ENCODE data around the gene CLSTN2.

The CLSTN2 gene

DNA sequence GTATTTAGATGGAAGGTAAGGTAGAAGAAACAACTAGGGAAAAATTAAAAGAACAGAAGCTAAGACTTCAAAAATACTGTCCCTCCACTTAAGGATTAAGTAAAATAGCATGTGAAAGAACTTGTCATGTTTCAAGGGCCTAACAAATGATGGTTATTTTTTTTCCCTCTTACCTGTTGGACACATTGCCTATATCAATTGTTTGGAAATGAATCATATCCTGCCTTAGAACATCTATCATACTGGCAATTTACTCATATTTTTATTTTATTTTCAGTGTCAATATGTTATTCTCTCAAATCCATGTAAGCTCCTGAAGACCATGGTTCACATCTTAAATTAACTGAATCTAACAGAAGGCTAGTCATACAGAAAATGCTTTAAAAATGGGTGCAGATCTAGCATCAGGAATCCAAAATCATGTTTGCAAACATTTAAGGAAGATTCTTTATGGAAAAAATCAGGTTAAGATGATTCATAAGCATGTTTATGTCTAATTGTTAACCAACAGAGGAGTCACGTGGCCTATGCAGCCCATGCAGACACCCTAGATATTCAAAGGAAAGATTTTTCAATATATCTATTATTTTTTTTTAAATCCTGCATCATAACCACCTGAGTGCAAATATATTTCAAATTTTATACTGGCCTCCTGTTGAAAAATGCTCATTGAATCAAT, 607.1 kb downstream of the CLSTN2 start:
- H3K27me3 Mint-ChIP-seq (ENCODE audit: low read depth): peaks cover 3% of the 10 kb centered on the region
- H3K4me3 Mint-ChIP-seq: no peak overlapping the region
- no peak overlapping the region for H3K27ac Mint-ChIP-seq
- TF ChIP-seq, protein P1, sequence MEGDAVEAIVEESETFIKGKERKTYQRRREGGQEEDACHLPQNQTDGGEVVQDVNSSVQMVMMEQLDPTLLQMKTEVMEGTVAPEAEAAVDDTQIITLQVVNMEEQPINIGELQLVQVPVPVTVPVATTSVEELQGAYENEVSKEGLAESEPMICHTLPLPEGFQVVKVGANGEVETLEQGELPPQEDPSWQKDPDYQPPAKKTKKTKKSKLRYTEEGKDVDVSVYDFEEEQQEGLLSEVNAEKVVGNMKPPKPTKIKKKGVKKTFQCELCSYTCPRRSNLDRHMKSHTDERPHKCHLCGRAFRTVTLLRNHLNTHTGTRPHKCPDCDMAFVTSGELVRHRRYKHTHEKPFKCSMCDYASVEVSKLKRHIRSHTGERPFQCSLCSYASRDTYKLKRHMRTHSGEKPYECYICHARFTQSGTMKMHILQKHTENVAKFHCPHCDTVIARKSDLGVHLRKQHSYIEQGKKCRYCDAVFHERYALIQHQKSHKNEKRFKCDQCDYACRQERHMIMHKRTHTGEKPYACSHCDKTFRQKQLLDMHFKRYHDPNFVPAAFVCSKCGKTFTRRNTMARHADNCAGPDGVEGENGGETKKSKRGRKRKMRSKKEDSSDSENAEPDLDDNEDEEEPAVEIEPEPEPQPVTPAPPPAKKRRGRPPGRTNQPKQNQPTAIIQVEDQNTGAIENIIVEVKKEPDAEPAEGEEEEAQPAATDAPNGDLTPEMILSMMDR (IDR thresholded peaks at IDR 0.05; ENCODE audit: unreplicated experiment in 3 of 3): no peak
- no peaks in the 10 kb centered on the region for H3K36me3 Mint-ChIP-seq (ENCODE audit: low read depth)
- no peaks in the 10 kb centered on the region for H3K9me3 Mint-ChIP-seq
- no peaks in the 10 kb centered on the region for H3K4me1 Mint-ChIP-seq

DNA sequence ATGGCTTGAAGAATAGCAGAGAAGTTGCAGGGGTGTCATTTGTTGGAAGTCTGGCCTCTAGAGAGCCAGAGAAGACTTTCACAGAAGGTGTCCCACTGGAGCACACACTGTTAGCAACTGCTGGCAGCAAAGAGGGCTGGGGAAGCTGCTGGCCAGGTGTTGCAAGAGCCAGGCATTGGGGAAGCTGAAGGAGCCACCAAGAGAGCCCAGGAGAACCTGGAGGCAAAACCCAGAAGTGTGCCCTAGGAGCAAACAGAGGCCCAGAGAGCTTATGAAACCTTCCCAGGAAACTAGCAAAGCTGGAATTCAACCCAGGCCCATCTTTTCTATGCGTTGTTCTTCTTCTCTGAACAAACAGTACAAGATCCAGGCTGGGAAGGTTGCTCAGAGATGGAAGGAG, 610.2 kb downstream of the CLSTN2 start:
- Mint-ChIP-seq H3K36me3 (ENCODE audit: low read depth) (no peaks in the 10 kb centered on the region), H3K27me3 (ENCODE audit: low read depth) (peaks cover 3% of the 10 kb centered on the region), H3K27ac (no peak overlapping the region), H3K9me3 (no peaks in the 10 kb centered on the region), H3K4me3 (no peak overlapping the region), H3K4me1 (no peaks in the 10 kb centered on the region)
- TF ChIP-seq, protein P1 (IDR thresholded peaks at IDR 0.05; ENCODE audit: unreplicated experiment in 3 of 3): no peak

DNA sequence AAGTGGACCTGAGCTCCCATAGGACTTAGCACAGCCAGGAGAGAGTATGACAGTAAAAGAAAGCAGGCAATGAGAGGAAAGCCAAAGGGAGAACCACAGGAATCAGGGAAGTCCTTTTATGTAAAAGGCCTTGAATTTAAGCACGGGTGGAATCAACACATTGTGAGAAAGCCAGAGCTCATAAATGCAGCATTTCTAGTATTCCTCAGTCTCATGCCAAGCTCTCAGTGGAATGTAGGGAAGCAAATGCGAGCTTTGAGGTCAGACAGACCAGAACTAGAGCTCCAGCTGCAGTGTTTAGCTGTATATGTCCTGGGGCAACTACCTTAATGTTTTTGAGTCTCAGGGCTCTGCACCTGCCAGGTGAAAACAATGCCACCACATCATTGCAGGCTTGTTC, 610.8 kb downstream of the CLSTN2 start:
- Mint-ChIP-seq H3K9me3 (no peaks in the 10 kb centered on the region), H3K27me3 (ENCODE audit: low read depth) (peaks cover 3% of the 10 kb centered on the region), H3K4me1 (no peaks in the 10 kb centered on the region), H3K36me3 (ENCODE audit: low read depth) (no peaks in the 10 kb centered on the region), H3K27ac (no peak overlapping the region), H3K4me3 (no peak overlapping the region)
- TF ChIP-seq, protein P1 (IDR thresholded peaks at IDR 0.05; ENCODE audit: unreplicated experiment in 3 of 3): no peak

DNA sequence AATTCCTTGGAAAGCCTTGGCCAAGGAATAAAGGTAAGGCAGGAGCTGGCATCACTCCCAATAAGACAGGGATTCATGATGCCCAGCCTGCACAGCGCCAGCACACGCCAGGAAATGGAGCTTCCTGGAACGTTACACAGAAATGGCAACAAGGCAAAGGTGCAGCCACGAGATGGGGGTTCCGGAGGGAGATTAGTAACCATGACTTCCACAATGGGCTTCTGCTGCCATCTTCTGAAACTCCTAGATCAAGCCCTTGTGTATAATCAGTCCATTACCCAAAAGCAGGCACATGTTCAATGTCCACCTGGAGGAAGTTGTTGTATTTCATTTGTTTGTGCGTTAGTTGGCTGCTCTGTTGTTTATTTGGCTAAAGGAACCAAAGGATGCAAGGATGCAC, 611.7 kb downstream of the CLSTN2 start:
- TF ChIP-seq, protein P1 (IDR thresholded peaks at IDR 0.05; ENCODE audit: unreplicated experiment in 3 of 3): no peak
- Mint-ChIP-seq H3K4me1 (no peaks in the 10 kb centered on the region), H3K36me3 (ENCODE audit: low read depth) (no peaks in the 10 kb centered on the region), H3K27me3 (ENCODE audit: low read depth) (peaks cover 3% of the 10 kb centered on the region), H3K27ac (no peak overlapping the region), H3K9me3 (no peaks in the 10 kb centered on the region), H3K4me3 (no peak overlapping the region)

DNA sequence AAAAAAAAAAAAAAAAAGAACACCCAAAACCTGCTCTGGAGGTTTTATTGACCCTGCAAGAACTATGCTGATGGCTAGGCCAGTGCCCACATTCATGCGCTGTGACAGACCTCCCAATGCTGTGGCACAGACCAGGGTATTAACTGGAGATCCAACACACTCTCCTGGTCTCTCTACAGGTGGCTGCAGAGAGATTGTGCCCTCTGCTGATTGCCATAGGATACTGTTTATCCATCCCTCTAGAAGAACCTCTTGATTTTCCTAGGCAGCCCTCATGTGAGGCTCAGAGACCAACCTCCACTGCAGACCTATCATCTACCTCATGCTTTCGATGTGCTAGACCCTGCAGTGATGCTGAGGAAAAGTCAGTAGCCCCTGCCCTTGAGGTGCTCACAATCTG, 617.4 kb downstream of the CLSTN2 start:
- H3K27me3 Mint-ChIP-seq (ENCODE audit: low read depth): peaks cover 7% of the 10 kb centered on the region
- no peak overlapping the region for H3K4me3 Mint-ChIP-seq
- no peaks in the 10 kb centered on the region for H3K36me3 Mint-ChIP-seq (ENCODE audit: low read depth)
- no peak overlapping the region for H3K27ac Mint-ChIP-seq
- TF ChIP-seq, protein P1 (IDR thresholded peaks at IDR 0.05; ENCODE audit: unreplicated experiment in 3 of 3): no peak
- H3K9me3 Mint-ChIP-seq: no peaks in the 10 kb centered on the region
- H3K4me1 Mint-ChIP-seq: no peaks in the 10 kb centered on the region

DNA sequence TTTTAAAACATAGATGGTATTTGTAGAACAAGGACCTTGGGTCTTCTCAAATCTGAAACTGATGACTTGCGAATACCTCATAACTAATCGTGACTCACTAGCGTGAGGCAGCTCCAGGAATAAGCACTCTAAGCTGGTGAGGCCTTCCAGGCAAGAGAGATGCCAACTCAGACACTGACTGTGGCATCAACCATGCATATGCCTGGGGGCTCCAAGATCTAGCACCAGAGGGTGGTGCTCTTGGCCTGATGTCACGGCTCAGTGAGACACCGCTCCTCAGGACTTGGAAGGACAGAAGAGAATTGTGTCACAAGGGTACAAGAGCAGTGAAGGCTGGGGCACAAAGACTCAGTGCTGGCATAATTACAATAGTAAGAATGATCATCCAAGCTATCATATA, 617.9 kb downstream of the CLSTN2 start:
- Mint-ChIP-seq H3K27ac (no peak overlapping the region), H3K4me1 (no peaks in the 10 kb centered on the region), H3K4me3 (no peak overlapping the region), H3K9me3 (no peaks in the 10 kb centered on the region), H3K27me3 (ENCODE audit: low read depth) (peaks cover 7% of the 10 kb centered on the region), H3K36me3 (ENCODE audit: low read depth) (no peaks in the 10 kb centered on the region)
- TF ChIP-seq, protein P1 (IDR thresholded peaks at IDR 0.05; ENCODE audit: unreplicated experiment in 3 of 3): no peak
